COLO668 (cell line): ENCODE measurements around the gene RHEB.

Experiments
- DNase-seq: peaks from one replicate; lab custom pipeline; 2025; ENCODE audit not compliant: unreplicated experiment; lab: John Stamatoyannopoulos, UW

RHEB gene

GRCh38 chr7:151472644-151473380 is 46.9 kb downstream of the RHEB start:
- DNase-seq: no peak

DNA sequence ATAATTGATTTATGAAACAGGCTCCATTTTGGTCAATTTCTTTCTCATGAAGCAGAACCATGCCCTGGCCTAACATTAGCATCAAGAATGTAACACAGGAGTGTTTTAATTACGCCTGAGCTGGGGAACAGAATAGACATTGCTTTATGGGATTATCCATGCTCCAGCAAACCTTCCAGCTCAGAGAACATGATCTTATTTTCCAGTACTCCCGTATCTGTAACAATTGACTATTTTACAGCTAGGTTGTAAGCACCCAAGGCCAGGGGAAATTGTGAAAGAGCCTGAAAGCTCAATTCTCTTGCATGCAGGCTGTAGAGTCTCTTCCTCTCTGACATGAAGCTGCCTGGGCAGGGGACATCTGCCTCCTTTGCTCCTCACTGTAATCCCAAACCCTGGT is 49.0 kb downstream of the RHEB start:
- no peak for DNase-seq

- DNase-seq: no peak
Measured at GRCh38 chr7:151469281-151469680, 50.4 kb downstream of the RHEB start.

- no peak for DNase-seq
Measured at GRCh38 chr7:151468217-151469018, 51.3 kb downstream of the RHEB start.

DNA sequence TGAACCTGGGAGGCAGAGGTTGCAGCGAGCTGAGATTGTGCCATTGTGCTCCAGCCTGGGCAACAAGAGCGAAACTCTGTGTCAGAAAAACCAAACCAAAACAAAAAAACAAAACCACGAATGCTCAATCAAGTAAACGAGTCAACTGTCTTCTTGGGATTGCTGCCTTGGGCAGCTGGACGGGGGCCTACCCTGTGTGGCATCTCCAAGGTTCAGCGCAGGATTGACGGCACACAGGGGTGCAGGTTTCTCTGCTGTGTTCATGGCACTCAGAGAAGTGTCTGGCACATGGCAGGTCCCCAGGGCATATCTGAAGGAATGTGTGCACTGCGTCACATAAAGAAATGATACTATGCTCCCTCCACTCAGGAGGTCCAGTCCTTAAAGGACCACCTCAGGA is 54.5 kb downstream of the RHEB start:
- DNase-seq: no peak

DNA sequence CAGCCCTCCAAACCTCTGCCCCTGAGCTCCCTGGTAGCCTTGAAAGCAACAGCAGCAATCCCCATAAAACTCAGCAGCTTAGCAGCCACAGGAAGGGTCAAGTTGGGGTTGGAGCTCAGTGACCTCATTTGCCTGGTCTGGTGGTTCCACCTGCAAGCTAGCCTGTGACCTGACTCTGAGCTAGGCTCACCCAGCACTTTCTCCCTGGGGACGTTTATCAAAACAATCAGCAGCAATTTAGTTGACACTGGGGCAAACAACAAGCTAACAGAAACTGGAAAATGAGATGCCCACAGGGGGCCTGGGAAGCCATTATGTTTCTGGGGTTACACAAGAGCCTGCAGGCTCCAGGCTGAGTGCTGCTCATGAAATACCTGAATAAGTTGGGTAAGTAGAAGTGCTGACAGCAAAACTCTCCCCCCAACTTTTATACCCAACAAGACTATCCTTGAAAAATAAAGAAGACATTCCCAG is 57.4 kb downstream of the RHEB start:
- DNase-seq: no peak

DNA sequence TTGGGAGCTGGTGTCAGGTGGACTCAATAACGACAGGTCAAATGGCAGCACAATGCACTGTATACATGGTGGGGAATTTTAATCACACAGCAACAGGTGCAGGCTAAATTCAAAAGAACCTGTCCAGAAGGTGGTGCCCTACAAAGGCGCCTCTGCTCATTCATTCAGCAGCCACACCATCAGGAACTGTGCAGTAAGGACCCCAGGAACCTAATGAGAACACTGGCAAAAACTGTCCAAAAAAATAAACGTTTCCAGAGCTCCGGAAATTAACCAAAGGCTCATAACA is 57.8 kb downstream of the RHEB start:
- peak; percentile 19 for DNase-seq

DNA sequence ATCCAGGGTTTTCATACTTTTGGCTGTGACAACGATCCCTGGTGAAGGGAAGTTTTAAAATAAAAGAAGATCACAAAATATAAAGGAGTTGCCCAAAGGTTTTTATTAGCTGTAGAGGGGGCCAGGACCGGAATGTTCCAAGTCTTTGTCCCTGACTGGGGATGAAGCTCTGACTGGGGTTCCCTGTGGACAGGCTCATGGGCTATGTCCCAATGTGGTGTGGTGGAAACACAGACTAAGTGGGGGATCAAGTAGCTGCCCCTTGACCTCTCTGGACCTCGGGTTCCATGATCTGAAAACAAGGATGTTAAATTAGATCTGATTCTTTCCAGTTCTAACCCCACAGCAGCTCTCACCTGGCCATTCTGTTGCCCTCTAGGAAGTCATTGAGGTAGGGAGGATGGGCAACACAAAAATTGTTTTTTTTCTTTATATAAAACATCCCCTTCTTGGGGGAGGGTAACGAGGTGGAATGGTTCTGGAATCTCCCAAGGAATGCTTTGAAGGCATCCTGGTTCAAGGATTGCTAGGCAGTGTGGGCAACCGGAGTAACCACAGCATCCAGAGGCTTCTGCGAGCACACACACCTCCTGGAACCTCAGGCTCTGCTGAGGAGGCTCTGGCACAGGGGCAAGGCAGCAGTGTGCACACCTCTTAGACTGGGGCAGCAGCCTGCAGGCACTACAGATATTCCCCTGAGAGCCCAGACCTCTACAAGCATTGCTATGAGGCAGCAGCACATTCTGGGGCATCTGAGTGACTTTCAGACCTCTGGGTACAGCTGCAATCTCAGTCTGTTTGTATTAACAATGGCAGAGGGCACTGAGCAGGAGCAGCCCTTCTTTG is 58.4 kb downstream of the RHEB start:
- no peak for DNase-seq

DNA sequence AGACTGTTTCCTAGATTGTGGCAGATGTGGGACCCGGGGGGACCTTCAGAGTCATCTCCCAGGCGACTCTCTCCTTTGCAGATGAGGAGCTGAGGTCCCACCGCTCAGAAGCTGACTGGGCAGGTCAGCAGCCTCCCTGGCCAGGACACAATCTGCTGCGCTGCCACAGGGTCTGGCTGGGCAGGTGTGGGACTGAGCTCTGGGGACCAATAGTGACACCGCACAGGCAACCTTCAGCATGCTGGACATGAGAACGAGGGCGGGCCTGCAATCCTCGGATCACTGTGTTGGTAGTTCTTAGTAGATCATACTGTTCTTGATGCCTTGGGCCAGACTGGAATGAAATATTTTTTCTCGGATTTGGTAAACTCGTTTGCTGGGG is 59.2 kb downstream of the RHEB start:
- DNase-seq: no peak

DNA sequence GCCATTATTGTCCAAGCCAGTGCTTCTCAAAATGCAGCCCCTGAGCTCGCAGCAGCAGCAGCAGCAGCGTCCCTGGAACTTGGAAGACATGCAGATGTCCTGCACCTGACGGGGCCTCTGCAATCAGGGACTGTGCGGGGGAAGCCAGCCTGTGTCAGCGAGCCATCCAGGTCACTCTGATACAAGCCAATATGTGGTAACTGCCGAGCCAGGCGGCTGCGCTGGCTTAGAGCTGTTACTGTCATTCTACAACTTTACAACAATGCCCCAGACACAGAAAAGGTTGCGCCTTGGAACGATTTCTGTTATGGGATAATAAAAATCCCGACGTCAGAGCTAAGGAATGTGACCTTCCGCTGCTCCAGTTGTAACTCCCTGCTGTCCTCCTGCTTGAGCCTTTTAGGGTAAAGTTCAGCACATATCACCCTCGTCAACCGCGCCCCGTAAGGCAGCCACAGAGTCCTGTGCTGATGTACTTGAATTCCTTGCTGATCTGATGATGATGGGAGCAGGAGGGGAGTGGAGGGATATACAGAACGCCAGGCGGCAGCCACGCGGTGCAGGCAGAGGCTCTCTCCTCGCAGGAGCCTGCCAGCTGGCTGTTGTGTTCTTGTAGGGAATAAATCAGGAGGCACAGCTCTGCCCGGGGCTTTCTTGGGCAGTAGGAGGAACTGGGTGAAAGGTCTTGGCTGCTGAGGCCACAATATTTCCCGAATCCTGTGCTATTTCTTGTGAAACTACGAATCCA is 59.8 kb downstream of the RHEB start:
- no peak for DNase-seq

- DNase-seq: no peak
Measured at GRCh38 chr7:151457534-151457933, 62.2 kb downstream of the RHEB start.

GRCh38 chr7:151456782-151457181 is 62.9 kb downstream of the RHEB start:
- DNase-seq: no peak

- DNase-seq: no peak
Measured at GRCh38 chr7:151456276-151456675, 63.4 kb downstream of the RHEB start.

DNA sequence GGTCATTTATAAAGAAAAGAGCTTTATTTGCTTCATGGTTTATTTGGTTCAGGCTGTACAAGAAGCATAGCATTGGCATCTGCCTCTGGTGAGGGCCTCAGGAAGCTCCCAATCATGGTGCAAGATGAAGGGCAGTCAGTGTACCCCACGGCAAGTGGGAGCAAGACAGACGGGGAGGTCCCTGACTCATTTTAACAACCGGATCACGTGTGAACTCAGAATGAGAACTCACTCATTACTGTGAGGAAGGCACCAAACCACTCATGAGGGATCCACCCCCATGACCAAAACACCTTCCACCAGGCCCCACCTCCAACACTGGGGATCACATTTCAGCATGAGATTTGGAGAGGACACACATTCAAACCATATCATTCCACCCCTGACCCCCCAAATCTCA is 64.0 kb downstream of the RHEB start:
- no peak for DNase-seq

DNA sequence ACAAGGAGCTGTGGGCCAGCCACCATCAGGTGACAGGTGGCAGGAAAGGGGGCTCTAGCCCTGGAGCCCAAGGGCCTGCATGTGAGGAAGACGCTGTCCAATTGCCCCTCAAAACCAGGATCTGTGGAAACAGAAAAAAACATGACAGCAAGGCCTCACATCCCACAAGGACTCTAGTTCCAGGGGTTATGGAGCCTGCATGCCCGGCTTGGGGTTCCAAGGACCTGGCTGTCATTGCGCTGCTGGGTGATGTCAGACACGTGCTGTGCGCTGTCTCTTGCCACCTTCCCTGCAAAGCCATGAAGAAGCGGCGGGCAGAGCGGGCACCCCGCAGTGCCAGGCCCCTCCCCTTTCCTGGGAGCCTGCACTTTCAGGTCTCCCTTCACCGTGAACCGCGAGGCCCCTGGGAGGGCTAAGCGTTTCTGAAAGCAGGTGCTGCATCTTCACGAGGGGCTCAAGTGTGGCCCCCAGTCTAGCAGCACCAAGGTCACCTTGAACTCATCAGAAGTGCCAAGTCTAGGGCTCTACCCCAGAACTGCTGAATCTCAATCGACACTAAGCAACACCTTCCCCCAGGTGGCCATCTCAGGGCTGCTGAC is 64.7 kb downstream of the RHEB start:
- no peak for DNase-seq

DNA sequence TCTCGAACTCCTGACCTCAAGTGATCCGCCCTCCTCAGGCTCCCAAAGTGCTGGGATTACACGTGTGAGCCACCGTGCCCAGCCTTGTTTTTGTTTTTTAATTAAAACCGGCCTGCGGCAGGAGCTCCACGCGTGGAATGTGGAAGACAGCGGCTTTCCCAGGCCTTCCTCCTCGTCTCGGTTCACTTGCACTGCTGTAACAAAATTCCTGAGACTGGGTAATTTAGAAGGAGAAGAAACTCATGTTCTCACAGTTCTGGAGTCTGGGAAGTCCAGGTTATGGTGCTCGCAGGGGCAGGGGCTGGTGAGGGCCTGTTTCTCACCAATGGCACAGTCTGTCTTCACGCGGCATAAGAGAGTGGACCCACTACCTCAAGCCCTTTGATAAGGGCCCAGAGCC is 65.4 kb downstream of the RHEB start:
- DNase-seq: no peak

DNA sequence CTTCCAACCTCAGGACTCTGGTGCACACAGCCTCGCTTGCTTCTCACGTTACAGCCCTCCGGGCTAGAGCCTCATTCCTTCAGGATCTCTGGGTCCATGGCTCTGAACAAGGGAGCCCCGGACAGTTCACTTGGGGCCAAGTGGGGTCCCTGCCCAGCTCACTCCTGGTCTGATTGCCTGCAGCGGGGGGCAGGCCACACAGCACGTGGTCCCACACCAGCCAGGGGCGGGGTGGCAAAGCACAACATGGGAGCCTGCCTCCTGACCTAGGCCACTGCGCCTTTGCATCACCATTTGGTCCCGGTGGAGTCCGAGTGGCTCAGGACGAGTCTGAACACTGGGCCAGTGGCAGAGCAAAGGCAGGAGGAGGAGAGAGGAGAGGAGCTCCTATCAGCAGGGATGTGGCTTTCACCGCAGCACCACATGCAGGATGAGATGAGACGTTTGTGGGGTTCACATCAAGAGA is 66.3 kb downstream of the RHEB start:
- DNase-seq: no peak

DNA sequence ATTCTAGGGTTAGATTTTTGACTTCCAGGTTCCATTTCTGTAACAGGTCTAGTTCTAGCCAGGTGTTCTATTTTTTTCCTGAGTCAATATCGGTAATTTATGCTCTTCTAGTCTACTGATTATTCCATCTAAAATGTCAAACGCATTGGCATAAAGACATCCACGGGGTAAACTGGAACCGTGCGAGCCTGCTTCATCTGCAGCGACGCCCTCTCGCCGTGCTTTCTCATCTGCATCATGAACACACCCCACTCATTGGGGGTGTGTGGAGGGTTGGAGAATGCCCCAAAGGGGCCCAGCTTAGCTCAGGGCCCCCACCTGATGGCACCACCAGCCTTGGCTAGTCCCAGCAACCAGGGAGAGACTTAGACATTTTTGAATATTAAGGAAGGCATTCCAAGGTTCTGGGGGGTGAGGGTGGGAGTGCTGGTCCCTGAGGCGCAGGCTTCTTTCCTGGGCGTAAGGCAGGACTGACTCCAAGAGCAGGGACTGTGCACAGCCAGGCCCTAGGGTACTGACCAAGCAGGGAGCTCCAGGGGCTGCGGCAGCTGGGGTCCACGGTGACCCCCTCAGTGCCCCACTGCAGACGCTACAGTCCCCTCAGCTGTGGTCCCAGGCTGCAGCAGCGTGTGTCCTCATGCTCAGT is 66.9 kb downstream of the RHEB start:
- no peak for DNase-seq

- no peak for DNase-seq
Measured at GRCh38 chr7:151451626-151452571, 67.8 kb downstream of the RHEB start.
